ENCODE measurements around the gene MN1.

The MN1 gene

GRCh38 chr22:27718186-27719035, 83.1 kb downstream of the MN1 start:
- DNase-seq (ENCODE audit: extremely low read depth, low read depth) = peak; percentile 88
- TF ChIP-seq, protein P1, sequence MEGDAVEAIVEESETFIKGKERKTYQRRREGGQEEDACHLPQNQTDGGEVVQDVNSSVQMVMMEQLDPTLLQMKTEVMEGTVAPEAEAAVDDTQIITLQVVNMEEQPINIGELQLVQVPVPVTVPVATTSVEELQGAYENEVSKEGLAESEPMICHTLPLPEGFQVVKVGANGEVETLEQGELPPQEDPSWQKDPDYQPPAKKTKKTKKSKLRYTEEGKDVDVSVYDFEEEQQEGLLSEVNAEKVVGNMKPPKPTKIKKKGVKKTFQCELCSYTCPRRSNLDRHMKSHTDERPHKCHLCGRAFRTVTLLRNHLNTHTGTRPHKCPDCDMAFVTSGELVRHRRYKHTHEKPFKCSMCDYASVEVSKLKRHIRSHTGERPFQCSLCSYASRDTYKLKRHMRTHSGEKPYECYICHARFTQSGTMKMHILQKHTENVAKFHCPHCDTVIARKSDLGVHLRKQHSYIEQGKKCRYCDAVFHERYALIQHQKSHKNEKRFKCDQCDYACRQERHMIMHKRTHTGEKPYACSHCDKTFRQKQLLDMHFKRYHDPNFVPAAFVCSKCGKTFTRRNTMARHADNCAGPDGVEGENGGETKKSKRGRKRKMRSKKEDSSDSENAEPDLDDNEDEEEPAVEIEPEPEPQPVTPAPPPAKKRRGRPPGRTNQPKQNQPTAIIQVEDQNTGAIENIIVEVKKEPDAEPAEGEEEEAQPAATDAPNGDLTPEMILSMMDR (IDR thresholded peaks at IDR 0.05; ENCODE audit: low read depth, low read length) = no peak

GRCh38 chr22:27717094-27717493, 84.5 kb downstream of the MN1 start:
- DNase-seq (ENCODE audit: extremely low read depth, low read depth) = no peak
- TF ChIP-seq, protein P1 (IDR thresholded peaks at IDR 0.05; ENCODE audit: low read depth, low read length) = no peak

GRCh38 chr22:27716074-27716473, 85.5 kb downstream of the MN1 start:
- no peak for DNase-seq (ENCODE audit: extremely low read depth, low read depth)
- TF ChIP-seq, protein P1 (IDR thresholded peaks at IDR 0.05; ENCODE audit: low read depth, low read length) = no peak

DNA sequence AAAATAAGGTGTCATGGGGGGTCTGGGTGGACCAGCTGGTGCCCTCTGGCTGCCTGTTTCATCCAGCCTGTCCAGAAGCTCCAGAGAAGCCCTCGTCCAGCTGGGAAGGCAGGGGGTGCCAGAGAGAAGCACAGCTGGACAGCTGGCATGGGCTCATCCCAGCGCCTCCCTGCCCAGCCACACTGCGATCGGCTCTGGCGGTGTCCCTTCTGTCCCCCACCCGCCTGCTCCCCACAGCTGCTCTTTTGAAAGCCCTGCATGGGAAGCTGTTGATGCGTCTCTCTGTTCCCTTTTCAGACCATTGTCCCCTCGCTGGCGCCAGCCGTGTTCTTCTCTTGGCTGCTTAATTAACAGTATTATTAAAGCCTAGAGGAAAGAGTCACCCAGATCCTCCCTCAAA, 86.5 kb downstream of the MN1 start:
- TF ChIP-seq, protein P1 (IDR thresholded peaks at IDR 0.05; ENCODE audit: low read depth, low read length) = peak; percentile 25
- no peak for DNase-seq (ENCODE audit: extremely low read depth, low read depth)

GRCh38 chr22:27714068-27714467, 87.5 kb downstream of the MN1 start:
- TF ChIP-seq, protein P1 (IDR thresholded peaks at IDR 0.05; ENCODE audit: low read depth, low read length) = no peak
- no peak for DNase-seq (ENCODE audit: extremely low read depth, low read depth)

DNA sequence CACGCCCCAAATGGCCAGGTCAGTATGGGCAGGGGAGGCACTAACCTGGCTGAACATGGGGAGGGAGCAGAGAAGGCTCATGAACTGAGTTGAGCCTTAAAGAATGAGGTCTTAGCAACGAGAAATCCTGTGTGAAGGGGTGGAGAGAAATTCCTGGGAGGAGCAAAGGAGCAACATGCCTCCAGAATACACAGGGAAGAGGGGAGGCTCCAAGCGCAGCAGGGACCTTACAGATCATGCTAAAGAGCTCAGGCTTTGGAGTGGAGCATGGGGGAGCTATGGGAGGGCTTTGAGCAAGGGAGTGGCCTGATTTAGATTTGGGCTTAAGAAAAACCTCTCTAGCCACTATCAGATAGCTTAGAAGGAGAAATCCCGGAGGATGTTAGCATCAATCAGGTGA, 88.1 kb downstream of the MN1 start:
- DNase-seq (ENCODE audit: extremely low read depth, low read depth) = no peak
- TF ChIP-seq, protein P1 (IDR thresholded peaks at IDR 0.05; ENCODE audit: low read depth, low read length) = no peak

DNA sequence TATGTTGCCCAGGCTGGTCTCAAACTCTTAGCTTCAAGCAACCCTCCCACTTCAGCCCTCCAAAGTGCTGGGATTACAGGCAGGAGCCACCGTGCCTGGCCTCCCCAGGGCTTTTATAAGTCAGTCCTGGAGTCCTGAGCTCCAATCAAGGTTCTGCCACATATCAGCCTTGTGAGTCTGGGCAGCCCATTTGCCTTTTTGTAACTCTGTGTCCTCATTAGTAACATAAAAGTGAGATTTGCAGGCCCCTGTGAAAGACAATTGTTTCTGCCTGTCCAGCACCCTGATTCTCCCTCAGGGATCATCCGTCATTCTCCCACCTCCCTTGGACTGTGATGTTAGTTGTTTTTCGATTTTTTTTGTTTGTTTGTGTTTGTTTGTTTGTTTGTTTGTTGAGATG, 89.8 kb downstream of the MN1 start:
- DNase-seq (ENCODE audit: extremely low read depth, low read depth) = no peak
- TF ChIP-seq, protein P1 (IDR thresholded peaks at IDR 0.05; ENCODE audit: low read depth, low read length) = no peak
